AG10803 (cell line): Measurements from ENCODE around the gene NDUFAB1.

Experiments
- DNase-seq: peaks from one replicate; pipeline ENCODE4 v3.0.0; 2010; ENCODE audit warnings: low read depth
- H3K4me3 ChIP-seq: 2 replicates; pipeline ENCODE4 v1.5.1; 2011; ENCODE audit warnings: mild to moderate bottlenecking, low read length, control low read depth
- CTCF ChIP-seq: conservative IDR thresholded peaks from 2 replicates; pipeline ENCODE4 v1.5.1; 2011; ENCODE audit warnings: mild to moderate bottlenecking, low read length, control low read depth, inconsistent platforms

Gene NDUFAB1

GRCh38 chr16:23581764-23582163 lies 14.4 kb downstream of the NDUFAB1 start:
- no peak for TF ChIP-seq CTCF
- DNase-seq = no peak
- H3K4me3 ChIP-seq = no peak overlapping the region

- no peak for TF ChIP-seq CTCF
- no peak overlapping the region for H3K4me3 ChIP-seq
- no peak for DNase-seq
Measured at GRCh38 chr16:23580391-23580790, 15.7 kb downstream of the NDUFAB1 start.

- no peak overlapping the region for H3K4me3 ChIP-seq
- TF ChIP-seq CTCF = no peak
- DNase-seq = peak; percentile 5
Measured at GRCh38 chr16:23579371-23579770, 16.7 kb downstream of the NDUFAB1 start.

- TF ChIP-seq CTCF = no peak
Measured at GRCh38 chr16:23578101-23578830, 17.9 kb downstream of the NDUFAB1 start.

GRCh38 chr16:23577493-23577892 lies 18.6 kb downstream of the NDUFAB1 start:
- no peak for TF ChIP-seq CTCF
- no peak for DNase-seq

More at GRCh38 chr16:23578101-23578830, 17.9 kb downstream of the NDUFAB1 start:
- no peak overlapping the region for H3K4me3 ChIP-seq
- DNase-seq = peak; percentile 30

GRCh38 chr16:23575834-23576233 lies 20.3 kb downstream of the NDUFAB1 start:
- no peak overlapping the region for H3K4me3 ChIP-seq
- TF ChIP-seq CTCF = no peak
- no peak for DNase-seq

More at GRCh38 chr16:23577493-23577892, 18.6 kb downstream of the NDUFAB1 start:
- no peak overlapping the region for H3K4me3 ChIP-seq

- no peak for DNase-seq
- no peak overlapping the region for H3K4me3 ChIP-seq
- no peak for TF ChIP-seq CTCF
Measured at GRCh38 chr16:23573817-23574216, 22.3 kb downstream of the NDUFAB1 start.
